GM21529 (cell line): ENCODE measurements around the gene MAPK14.

Experiments used
- ATAC-seq: cut with Tn5 transposase; IDR thresholded peaks from one replicate; pipeline ENCODE4 v1.9.1; 2021; ENCODE audit not compliant: unreplicated experiment

Gene MAPK14

GRCh38 chr6:36035225-36035624 is 7.6 kb downstream of the MAPK14 start:
- ATAC-seq, result no peak

GRCh38 chr6:36038120-36038876 is 10.7 kb downstream of the MAPK14 start:
- ATAC-seq, result no peak

GRCh38 chr6:36039112-36039511 is 11.5 kb downstream of the MAPK14 start:
- no peak for ATAC-seq

- ATAC-seq, result no peak
These were observed 13.3 kb downstream of the MAPK14 start for GRCh38 chr6:36040958-36041357.

GRCh38 chr6:36042618-36043260 is 15.1 kb downstream of the MAPK14 start:
- no peak for ATAC-seq

GRCh38 chr6:36049582-36049981 is 22.0 kb downstream of the MAPK14 start:
- ATAC-seq, result no peak

- ATAC-seq, result no peak
These were observed 22.7 kb downstream of the MAPK14 start for GRCh38 chr6:36050305-36050704.

GRCh38 chr6:36050947-36051710 is 23.5 kb downstream of the MAPK14 start:
- no peak for ATAC-seq

- ATAC-seq, result no peak
These were observed 24.5 kb downstream of the MAPK14 start for GRCh38 chr6:36052097-36052496.

- ATAC-seq, result no peak
These were observed 26.3 kb downstream of the MAPK14 start for GRCh38 chr6:36053878-36054277.

- ATAC-seq, result no peak
These were observed 26.8 kb downstream of the MAPK14 start for GRCh38 chr6:36054415-36054814.

- no peak for ATAC-seq
These were observed 27.3 kb downstream of the MAPK14 start for GRCh38 chr6:36054956-36055355.

GRCh38 chr6:36056178-36056577 is 28.6 kb downstream of the MAPK14 start:
- no peak for ATAC-seq

GRCh38 chr6:36061236-36061635 is 33.6 kb downstream of the MAPK14 start:
- no peak for ATAC-seq

- ATAC-seq, result no peak
These were observed 34.6 kb downstream of the MAPK14 start for GRCh38 chr6:36062247-36062646.

- no peak for ATAC-seq
These were observed 35.9 kb downstream of the MAPK14 start for GRCh38 chr6:36063318-36064060.

- no peak for ATAC-seq
These were observed 37.3 kb downstream of the MAPK14 start for GRCh38 chr6:36064770-36065396.

- no peak for ATAC-seq
These were observed 38.3 kb downstream of the MAPK14 start for GRCh38 chr6:36065916-36066315.

GRCh38 chr6:36066817-36067216 is 39.2 kb downstream of the MAPK14 start:
- no peak for ATAC-seq

GRCh38 chr6:36067374-36068011 is 39.9 kb downstream of the MAPK14 start:
- no peak for ATAC-seq
